K562 (cell line): ENCODE data around the gene JPT1. TPM values are rescaled to one million over a fixed set of nuclear protein-coding genes. Genes with fewer than 3 reads are reported as not detected.

Experiments
- ATAC-seq: fragments of 200-7000 bp; cut with Tn5 transposase; 3 replicates; pipeline ENCODE4 v1.9.1; 2020; ENCODE audit warnings: moderate library complexity
- BruUV-seq: library from RNA; stranded (reverse); fragments of 400-500 nt; replicated peaks from 2 replicates; lab custom pipeline; 2021; lab: Mats Ljungman, UMichigan
- CTCF ChIA-PET: fragments of 300-600 bp; formaldehyde crosslinking; extraction: SDS; loops from one replicate; lab custom pipeline; 2021; ENCODE audit warnings: low intra/inter-chr PET ratio; lab: Yijun Ruan, JAX
- POLR2A ChIA-PET: fragments of 300-600, 350-650 bp; sonication (Branson Sonifier 250); formaldehyde crosslinking; extraction: SDS; loops from one replicate; lab custom pipeline; 2021; ENCODE audit warnings: antibody characterized with exemption, inconsistent platforms; lab: Yijun Ruan, JAX
- DNase-seq, 4 experiments: peaks; one replicate each; pipeline versions ENCODE4 v3.0.0 to v3.0.0-alpha.2; 2011 to 2018; ENCODE audit warnings: low spot score in 3 of 4, mixed read lengths in 3 of 4; ENCODE audit errors: extremely low read depth in 1 of 4
- FAIRE-seq: peaks from 2 replicates; lab custom pipeline; 2011; peaks lifted over from hg19 to GRCh38; lab: Jason Lieb, UNC
- H2AFZ ChIP-seq: 2 replicates; pipeline ENCODE4 v1.6.0; 2011; ENCODE audit warnings: low read depth, low read length, control low read depth, inconsistent platforms
- H3K27ac ChIP-seq: fragments of 200-600 bp; 3 replicates; pipeline ENCODE4 v1.8.0; 2011; ENCODE audit warnings: low read depth, mild to moderate bottlenecking, control low read depth, inconsistent platforms, low read length, moderate library complexity, mixed read lengths; ENCODE audit errors: extremely low read depth
- H3K27me3 ChIP-seq, 2 experiments: fragments of 300-600 bp in 1 of 2; 2 replicates in 1 of 2; 3 replicates in 1 of 2; pipeline versions ENCODE4 v1.6.0 to v1.8.0; 2011; ENCODE audit warnings: inconsistent platforms in 2 of 2, low read length in 2 of 2, mild to moderate bottlenecking in 1 of 2, mixed read lengths in 1 of 2, moderate library complexity in 1 of 2; ENCODE audit not compliant: control insufficient read depth in 2 of 2, insufficient read depth in 2 of 2
- H3K36me3 ChIP-seq: fragments of 300-600 bp; 3 replicates; pipeline ENCODE4 v1.8.0; 2011; ENCODE audit warnings: mild to moderate bottlenecking, low read length, inconsistent platforms; ENCODE audit not compliant: control insufficient read depth, insufficient read depth
- H3K4me1 ChIP-seq, 2 experiments: fragments of 200-600 bp in 1 of 2; replicated peaks in 1 of 2; 2 replicates in 1 of 2; 3 replicates in 1 of 2; pipeline versions ENCODE4 v1.5.1 to v1.8.0; 2011; ENCODE audit warnings: inconsistent platforms in 2 of 2, low read length in 2 of 2, mild to moderate bottlenecking in 1 of 2, mixed read lengths in 1 of 2, moderate library complexity in 1 of 2; ENCODE audit not compliant: control insufficient read depth in 2 of 2, insufficient read depth in 2 of 2
- H3K4me2 ChIP-seq: 2 replicates; pipeline ENCODE4 v1.6.1; 2011; ENCODE audit warnings: low read length, control low read depth, inconsistent platforms, mixed read lengths; ENCODE audit not compliant: insufficient read depth
- H3K4me3 ChIP-seq: fragments of 200-600 bp; sonication (generic), shearing (Covaris generic); 2 replicates; pipeline ENCODE4 v1.5.1; 2016; ENCODE audit warnings: control low read depth, inconsistent platforms
- H3K79me2 ChIP-seq: fragments of 200-600 bp; 3 replicates; pipeline ENCODE4 v1.8.0; 2011; ENCODE audit warnings: low read length, inconsistent platforms; ENCODE audit not compliant: control insufficient read depth, insufficient read depth
- H3K9ac ChIP-seq, 2 experiments: 2 replicates each; pipeline versions ENCODE4 v1.6.0 to v1.6.1; 2011; ENCODE audit warnings: low read depth in 2 of 2, low read length in 2 of 2, control low read depth in 1 of 2, inconsistent platforms in 1 of 2, mild to moderate bottlenecking in 1 of 2, mixed read lengths in 1 of 2; ENCODE audit not compliant: insufficient read depth in 1 of 2
- H3K9me1 ChIP-seq: one replicate; pipeline ENCODE4 v1.6.0; 2011; ENCODE audit warnings: inconsistent platforms, mild to moderate bottlenecking, low read length, moderate library complexity; ENCODE audit not compliant: control insufficient read depth, insufficient read depth
- H3K9me3 ChIP-seq: replicated peaks from 2 replicates; pipeline ENCODE4 v1.5.1; 2011; ENCODE audit warnings: low read depth, low read length, inconsistent platforms; ENCODE audit not compliant: control insufficient read depth, insufficient read depth
- H4K20me1 ChIP-seq: replicated peaks from 2 replicates; pipeline ENCODE4 v1.6.1; 2011; ENCODE audit warnings: low read length, inconsistent platforms, mixed read lengths; ENCODE audit not compliant: control insufficient read depth, insufficient read depth
- MIER1 ChIP-seq: fragments of 450-650 bp; IDR thresholded peaks from 2 replicates; pipeline ENCODE4 v1.6.1; 2016; ENCODE audit warnings: antibody characterized with exemption, mild to moderate bottlenecking, low read depth
- PHF21A ChIP-seq: fragments of 450-650 bp; IDR thresholded peaks from 2 replicates; pipeline ENCODE4 v1.6.1; 2017; ENCODE audit warnings: low read depth, borderline replicate concordance
- SMARCA5 ChIP-seq: fragments of 450-650 bp; IDR thresholded peaks from 2 replicates; pipeline ENCODE4 v1.6.1; 2016
- ZNF133 ChIP-seq: fragments of 250-450 bp; sonication (Bioruptor Pico); IDR thresholded peaks from 2 replicates; pipeline ENCODE4 v1.4.0; 2020; ENCODE audit warnings: mild to moderate bottlenecking
- ZNF785 ChIP-seq: fragments of 250-450 bp; sonication (Bioruptor Pico); IDR thresholded peaks from 2 replicates; pipeline ENCODE4 v1.4.0; 2020; ENCODE audit warnings: mild to moderate bottlenecking
- WGBS: fragments of 100-300 bp; shearing (Covaris generic); methylation state at CpG from one replicate; pipeline ENCODE4 v1.1.6; 2016; ENCODE audit warnings: low coverage, mixed read lengths; ENCODE audit not compliant: insufficient coverage; ENCODE audit errors: missing lambda C conversion rate; 5-methylcytosine and 5-hydroxymethylcytosine counted together
- in situ Hi-C: fragments of 300-500 bp; cut with MboI; formaldehyde crosslinking; loops from 4 replicates; pipeline ENCODE4 v1.15.0; 2018; ENCODE audit warnings: inconsistent platforms, mixed read lengths
- intact Hi-C: fragments of 100-400 bp; cut with micrococcal nuclease; formaldehyde crosslinking; loops from 2 replicates; pipeline ENCODE4 v1.14.2; 2022
- polyA plus RNA-seq, 8 experiments: library from polyadenylated mRNA; depleted of rRNA in 4 of 8; stranded (reverse) in 5 of 8; unstranded in 3 of 8; fragments of >200 nt; fragmentation: Nextera tagmentation in 2 of 8; fragmentation: Illumina TruSeq in 1 of 8; extraction: Ambion mirVana in 2 of 8; extraction: Trizol in 1 of 8; gene quantifications; 2 replicates each; pipeline versions ENCODE4 v1.2.1 to v1.2.3, GENCODE V29; 2011 to 2014; ENCODE audit warnings: inconsistent platforms in 1 of 8, missing spikeins in 1 of 8
- total RNA-seq, 7 experiments: library from RNA; depleted of rRNA in 6 of 7; stranded (reverse); fragments of >200 nt in 6 of 7; fragmentation: Illumina TruSeq in 2 of 7; extraction: Trizol in 2 of 7; gene quantifications; 2 replicates each; pipeline versions ENCODE4 v1.2.1 to v1.2.3, GENCODE V29; 2011 to 2021; ENCODE audit warnings: low replicate concordance in 1 of 7
- TF ChIP-seq, protein P1 (sequence below), 2 experiments: fragments of 450-650 bp; IDR thresholded peaks; 2 replicates each; pipeline ENCODE4 v1.6.1; 2018; ENCODE audit warnings: mild to moderate bottlenecking in 2 of 2, low read depth in 1 of 2; ENCODE audit not compliant: partially characterized antibody in 2 of 2
- TF ChIP-seq, protein P2 (sequence below): fragments of 250-450 bp; sonication (Bioruptor Pico); IDR thresholded peaks from 2 replicates; pipeline ENCODE4 v1.4.0; 2020

Gene JPT1
- total and polyA plus RNA-seq, 9 of the 15 experiments (the other 6 are each of a cell fraction or from before 2014, with no cell fraction given), result 56.7 to 292 (median 144) TPM

DNA sequence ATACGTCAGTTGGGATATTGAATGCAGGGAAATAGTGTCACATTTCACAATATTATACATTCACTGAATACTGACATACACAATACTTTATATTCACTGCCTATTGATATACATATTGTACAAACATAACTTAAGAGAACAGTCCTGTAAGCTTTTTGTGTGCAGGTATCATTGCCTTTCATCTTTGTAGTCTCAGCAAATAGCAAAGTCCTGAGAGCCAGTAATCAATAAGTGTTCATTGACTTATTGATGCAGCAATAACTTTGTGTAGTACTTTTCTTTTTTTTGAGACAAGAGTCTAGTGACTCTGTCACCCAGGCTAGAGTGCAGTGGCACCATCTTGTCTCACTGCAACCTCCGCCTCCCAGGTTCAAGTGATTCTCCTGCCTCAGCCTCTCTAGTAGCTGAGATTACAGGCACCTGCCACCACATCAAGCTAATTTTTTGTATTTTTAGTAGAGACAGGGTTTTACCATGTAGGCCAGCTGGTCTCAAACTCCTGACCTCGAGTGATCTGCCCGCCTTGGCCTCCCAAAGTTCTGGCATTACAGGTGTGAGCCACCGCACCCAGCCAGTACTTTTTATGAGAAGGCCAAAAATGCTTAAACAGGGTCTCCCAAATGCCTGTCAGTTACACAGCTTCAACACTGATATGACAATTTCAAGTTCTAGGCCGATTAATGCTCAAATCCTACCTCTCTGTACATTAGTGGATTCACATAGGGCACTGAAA lies 45.7 kb upstream of the JPT1 start:
- DNase-seq (no peak), ATAC-seq (no peak), FAIRE-seq (no peak)
- BruUV-seq, result no TSS peak
- POLR2A ChIA-PET, result interaction anchor here (0.6 to 3.3 kb wide), 5 partner anchors 11 to 101 kb away, joined by 4 to 14 read pairs (median 6); partner anchors contain the start of gene SUMO2
- Histone ChIP-seq H3K79me2 (peaks cover 8% of the 10 kb centered on the region), H3K36me3 (no peaks in the 10 kb centered on the region), H3K27me3 (no peaks in the 10 kb centered on the region), H3K9me1 (no peaks in the 10 kb centered on the region), H3K4me2 (no peak overlapping the region), H4K20me1 (no peaks in the 10 kb centered on the region), H3K9me3 (no peaks in the 10 kb centered on the region), H2AFZ (no peak overlapping the region), H3K4me3 (no peak overlapping the region), H3K9ac (no peak overlapping the region), H3K4me1 (peaks cover 0 to 4% of the 10 kb centered on the region in 2 experiments; a peak in 1 of 5 replicates), H3K27ac (no peak overlapping the region)
- WGBS, result 71% methylated on average over 6 of the region's 6 CpGs
- in situ Hi-C loops, result no loop called here
- TF ChIP-seq ZNF133 (no peak), PHF21A (no peak), MIER1 (no peak), ZNF785 (no peak), SMARCA5 (no peak)
- TF ChIP-seq, protein P1, sequence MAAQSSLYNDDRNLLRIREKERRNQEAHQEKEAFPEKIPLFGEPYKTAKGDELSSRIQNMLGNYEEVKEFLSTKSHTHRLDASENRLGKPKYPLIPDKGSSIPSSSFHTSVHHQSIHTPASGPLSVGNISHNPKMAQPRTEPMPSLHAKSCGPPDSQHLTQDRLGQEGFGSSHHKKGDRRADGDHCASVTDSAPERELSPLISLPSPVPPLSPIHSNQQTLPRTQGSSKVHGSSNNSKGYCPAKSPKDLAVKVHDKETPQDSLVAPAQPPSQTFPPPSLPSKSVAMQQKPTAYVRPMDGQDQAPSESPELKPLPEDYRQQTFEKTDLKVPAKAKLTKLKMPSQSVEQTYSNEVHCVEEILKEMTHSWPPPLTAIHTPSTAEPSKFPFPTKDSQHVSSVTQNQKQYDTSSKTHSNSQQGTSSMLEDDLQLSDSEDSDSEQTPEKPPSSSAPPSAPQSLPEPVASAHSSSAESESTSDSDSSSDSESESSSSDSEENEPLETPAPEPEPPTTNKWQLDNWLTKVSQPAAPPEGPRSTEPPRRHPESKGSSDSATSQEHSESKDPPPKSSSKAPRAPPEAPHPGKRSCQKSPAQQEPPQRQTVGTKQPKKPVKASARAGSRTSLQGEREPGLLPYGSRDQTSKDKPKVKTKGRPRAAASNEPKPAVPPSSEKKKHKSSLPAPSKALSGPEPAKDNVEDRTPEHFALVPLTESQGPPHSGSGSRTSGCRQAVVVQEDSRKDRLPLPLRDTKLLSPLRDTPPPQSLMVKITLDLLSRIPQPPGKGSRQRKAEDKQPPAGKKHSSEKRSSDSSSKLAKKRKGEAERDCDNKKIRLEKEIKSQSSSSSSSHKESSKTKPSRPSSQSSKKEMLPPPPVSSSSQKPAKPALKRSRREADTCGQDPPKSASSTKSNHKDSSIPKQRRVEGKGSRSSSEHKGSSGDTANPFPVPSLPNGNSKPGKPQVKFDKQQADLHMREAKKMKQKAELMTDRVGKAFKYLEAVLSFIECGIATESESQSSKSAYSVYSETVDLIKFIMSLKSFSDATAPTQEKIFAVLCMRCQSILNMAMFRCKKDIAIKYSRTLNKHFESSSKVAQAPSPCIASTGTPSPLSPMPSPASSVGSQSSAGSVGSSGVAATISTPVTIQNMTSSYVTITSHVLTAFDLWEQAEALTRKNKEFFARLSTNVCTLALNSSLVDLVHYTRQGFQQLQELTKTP (IDR thresholded peaks at IDR 0.05; ENCODE audit: low read depth in 1 of 2, partially characterized antibody in 2 of 2), result no peak
- TF ChIP-seq, protein P2, sequence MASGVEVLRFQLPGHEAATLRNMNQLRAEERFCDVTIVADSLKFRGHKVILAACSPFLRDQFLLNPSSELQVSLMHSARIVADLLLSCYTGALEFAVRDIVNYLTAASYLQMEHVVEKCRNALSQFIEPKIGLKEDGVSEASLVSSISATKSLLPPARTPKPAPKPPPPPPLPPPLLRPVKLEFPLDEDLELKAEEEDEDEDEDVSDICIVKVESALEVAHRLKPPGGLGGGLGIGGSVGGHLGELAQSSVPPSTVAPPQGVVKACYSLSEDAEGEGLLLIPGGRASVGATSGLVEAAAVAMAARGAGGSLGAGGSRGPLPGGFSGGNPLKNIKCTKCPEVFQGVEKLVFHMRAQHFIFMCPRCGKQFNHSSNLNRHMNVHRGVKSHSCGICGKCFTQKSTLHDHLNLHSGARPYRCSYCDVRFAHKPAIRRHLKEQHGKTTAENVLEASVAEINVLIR (CRISPR knock-in tag), result no peak
- CTCF ChIA-PET, result interaction anchor here (2.1 to 2.5 kb wide), 2 partner anchors 28 to 86 kb away, joined by 6 to 33 read pairs; no protein-coding TSS in a partner anchor
- intact Hi-C loops, result loop anchor here (5.0 kb wide), 2 partner anchors 48 to 163 kb away; partner anchors contain the start of gene JPT1
